HCT116 (cell line): ENCODE results near the gene CLASP2. TPM values are rescaled to one million over a fixed set of nuclear protein-coding genes. Genes with fewer than 3 reads are reported as not detected.

Source experiments
- ATAC-seq: fragments of 200-7000 bp; cut with Tn5 transposase; 2 replicates; pipeline ENCODE4 v1.9.1; 2020; ENCODE audit warnings: mild to moderate bottlenecking, moderate library complexity
- BruUV-seq: library from RNA; stranded (reverse); fragments of 400-500 nt; replicated peaks from 2 replicates; lab custom pipeline; 2021; lab: Mats Ljungman, UMichigan
- CTCF ChIA-PET: fragments of 300-600 bp; sonication (Branson Sonifier 250); formaldehyde crosslinking; loops from one replicate; lab custom pipeline; 2021; ENCODE audit warnings: antibody characterized with exemption; lab: Charles Lee
- POLR2A ChIA-PET: fragments of 300-600, 350-600 bp; sonication (Branson Sonifier 250); formaldehyde crosslinking; loops from one replicate; lab custom pipeline; 2021; ENCODE audit warnings: antibody characterized with exemption; lab: Charles Lee
- RAD21 ChIA-PET, 2 experiments: fragments of 300-600 bp; sonication (Branson Sonifier 250); formaldehyde crosslinking; loops; one replicate each; lab custom pipeline; 2023; ENCODE audit warnings: low total read pairs in 2 of 2; ENCODE audit not compliant: uncharacterized antibody in 2 of 2, unreplicated experiment in 2 of 2, low non-redundant PET in 1 of 2; lab: Charles Lee
- DNase-seq: peaks from one replicate; pipeline ENCODE4 v3.0.0-alpha.2; 2010; ENCODE audit warnings: low read depth, low spot score
- H2AFZ ChIP-seq: fragments of 200-600 bp; shearing (Covaris generic), sonication (generic); 2 replicates; pipeline ENCODE4 v1.6.1; 2017; ENCODE audit warnings: low read depth, mixed run types, mixed read lengths, antibody characterized with exemption, low read length; ENCODE audit not compliant: poor library complexity, severe bottlenecking
- H3K27ac ChIP-seq: 2 replicates; pipeline ENCODE4 v1.5.1; 2012; ENCODE audit warnings: low read depth, low read length
- H3K27me3 ChIP-seq: fragments of 200-600 bp; sonication (generic); 2 replicates; pipeline ENCODE4 v1.6.1; 2016; ENCODE audit warnings: mixed run types, low read length, mixed read lengths; ENCODE audit not compliant: insufficient read depth
- H3K36me3 ChIP-seq, 2 experiments: fragments of 200-500 bp in 1 of 2; fragments of 200-600 bp in 1 of 2; sonication (Bioruptor generic) in 1 of 2; sonication (generic) in 1 of 2; 2 replicates each; pipeline versions ENCODE4 v1.5.1 to v1.6.1; 2014 to 2016; ENCODE audit warnings: low read length in 2 of 2, inconsistent platforms in 1 of 2, mixed read lengths in 1 of 2, mixed run types in 1 of 2; ENCODE audit not compliant: insufficient read depth in 2 of 2, control insufficient read depth in 1 of 2
- H3K4me1 ChIP-seq, 2 experiments: fragments of 200-600 bp in 1 of 2; sonication (generic) in 1 of 2; 2 replicates each; pipeline versions ENCODE4 v1.5.1 to v1.6.1; 2012 to 2017; ENCODE audit warnings: low read length in 2 of 2, inconsistent platforms in 1 of 2, mild to moderate bottlenecking in 1 of 2, mixed read lengths in 1 of 2, mixed run types in 1 of 2, moderate library complexity in 1 of 2; ENCODE audit not compliant: insufficient read depth in 2 of 2, control insufficient read depth in 1 of 2
- H3K4me2 ChIP-seq: fragments of 200-600 bp; sonication (generic); 2 replicates; pipeline ENCODE4 v1.6.1; 2017; ENCODE audit warnings: mixed run types, low read length, mixed read lengths
- H3K4me3 ChIP-seq, 2 experiments: fragments of 200-600 bp in 1 of 2; sonication (generic) in 1 of 2; replicated peaks in 1 of 2; 2 replicates each; pipeline ENCODE4 v1.5.1; 2011 to 2016; ENCODE audit warnings: low read length in 2 of 2, control low read depth in 1 of 2, low read depth in 1 of 2, mild to moderate bottlenecking in 1 of 2, mixed read lengths in 1 of 2, mixed run types in 1 of 2
- H3K79me2 ChIP-seq: fragments of 200-600 bp; sonication (generic); 2 replicates; pipeline ENCODE4 v1.6.1; 2017; ENCODE audit warnings: mild to moderate bottlenecking, mixed run types, low read length, moderate library complexity, mixed read lengths; ENCODE audit not compliant: insufficient read depth
- H3K9ac ChIP-seq: fragments of 200-600 bp; sonication (generic); 2 replicates; pipeline ENCODE4 v1.6.1; 2016; ENCODE audit warnings: low read length, mixed read lengths
- H3K9me2 ChIP-seq: fragments of 200-600 bp; sonication (generic), shearing (Covaris generic); 2 replicates; pipeline ENCODE4 v1.6.1; 2017; ENCODE audit warnings: mixed run types, mild to moderate bottlenecking, moderate library complexity; ENCODE audit not compliant: insufficient read depth
- H3K9me3 ChIP-seq, 2 experiments: fragments of 200-500 bp in 1 of 2; fragments of 200-600 bp in 1 of 2; sonication (Bioruptor generic) in 1 of 2; sonication (generic) in 1 of 2; 2 replicates each; pipeline ENCODE4 v1.6.1; 2014 to 2017; ENCODE audit warnings: low read length in 2 of 2, mixed read lengths in 2 of 2, inconsistent platforms in 1 of 2, low read depth in 1 of 2, mild to moderate bottlenecking in 1 of 2, mixed run types in 1 of 2, moderate library complexity in 1 of 2; ENCODE audit not compliant: control insufficient read depth in 1 of 2, insufficient read depth in 1 of 2
- H4K20me1 ChIP-seq: fragments of 200-600 bp; sonication (generic), shearing (Covaris generic); 2 replicates; pipeline ENCODE4 v1.6.1; 2017; ENCODE audit warnings: mixed run types, mild to moderate bottlenecking, moderate library complexity; ENCODE audit not compliant: insufficient read depth
- ATF3 ChIP-seq: IDR thresholded peaks from 2 replicates; pipeline ENCODE4 v1.6.1; 2012
- CBX3 ChIP-seq: IDR thresholded peaks from 2 replicates; pipeline ENCODE4 v1.6.1; 2012; ENCODE audit warnings: low read depth
- CEBPB ChIP-seq: IDR thresholded peaks from 2 replicates; pipeline ENCODE4 v1.6.1; 2012; ENCODE audit warnings: low read depth
- CTCF ChIP-seq, 3 experiments: fragments of 200-600 bp in 1 of 3; sonication (generic) in 1 of 3; IDR thresholded peaks in 2 of 3; conservative IDR thresholded peaks in 1 of 3; 2 replicates each; pipeline ENCODE4 v1.5.1; 2012 to 2017; ENCODE audit warnings: low read depth in 2 of 3, low read length in 2 of 3, antibody characterized with exemption in 1 of 3, borderline replicate concordance in 1 of 3, control low read depth in 1 of 3, mild to moderate bottlenecking in 1 of 3, mixed read lengths in 1 of 3, mixed run types in 1 of 3, moderate library complexity in 1 of 3; ENCODE audit not compliant: insufficient read depth in 1 of 3
- EZH2 ChIP-seq: fragments of 200-600 bp; sonication (generic); IDR thresholded peaks from 2 replicates; pipeline ENCODE4 v1.6.1; 2017; ENCODE audit warnings: antibody characterized with exemption, mixed run types
- EZH2phosphoT487 ChIP-seq: fragments of 200-600 bp; IDR thresholded peaks from 2 replicates; pipeline ENCODE4 v1.6.1; 2018; ENCODE audit warnings: antibody characterized with exemption, borderline replicate concordance
- FOSL1 ChIP-seq: IDR thresholded peaks from 2 replicates; pipeline ENCODE4 v1.6.1; 2012; ENCODE audit warnings: low read depth
- JUND ChIP-seq: IDR thresholded peaks from 2 replicates; pipeline ENCODE4 v1.6.1; 2012
- POLR2AphosphoS5 ChIP-seq: IDR thresholded peaks from 2 replicates; pipeline ENCODE4 v1.6.1; 2011; ENCODE audit warnings: mild to moderate bottlenecking, low read depth, low read length, moderate library complexity
- RAD21 ChIP-seq: IDR thresholded peaks from 2 replicates; pipeline ENCODE4 v1.6.1; 2012; ENCODE audit warnings: low read depth, mild to moderate bottlenecking
- SIN3A ChIP-seq: IDR thresholded peaks from 2 replicates; pipeline ENCODE4 v1.6.1; 2012; ENCODE audit warnings: low read depth
- SP1 ChIP-seq: IDR thresholded peaks from 2 replicates; pipeline ENCODE4 v1.6.1; 2012; ENCODE audit warnings: low read depth
- SRF ChIP-seq: IDR thresholded peaks from 2 replicates; pipeline ENCODE4 v1.6.1; 2012; ENCODE audit warnings: low read depth
- TCF7L2 ChIP-seq: IDR thresholded peaks from 2 replicates; pipeline ENCODE4 v1.7.0; 2011; ENCODE audit warnings: borderline replicate concordance, inconsistent platforms; ENCODE audit not compliant: insufficient read depth, insufficient read length; ENCODE audit errors: extremely low read depth
- YY1 ChIP-seq: IDR thresholded peaks from 2 replicates; pipeline ENCODE4 v1.6.1; 2011; ENCODE audit warnings: low read length, low read depth, moderate library complexity, mild to moderate bottlenecking; ENCODE audit not compliant: insufficient replicate concordance; ENCODE audit errors: extremely low read depth
- ZFX ChIP-seq: fragments of 450-650 bp; IDR thresholded peaks from 2 replicates; pipeline ENCODE4 v1.6.1; 2017
- ZNF274 ChIP-seq: fragments of 200-500 bp; sonication (Bioruptor generic); IDR thresholded peaks from 2 replicates; pipeline ENCODE4 v1.6.1; 2014; ENCODE audit warnings: mild to moderate bottlenecking, low read depth, low read length, inconsistent platforms
- intact Hi-C: fragments of 100-400 bp; cut with micrococcal nuclease; formaldehyde crosslinking; loops from 2 replicates; pipeline ENCODE4 v1.10.0; 2022
- total RNA-seq: library from RNA; stranded (reverse); gene quantifications from one replicate; pipeline ENCODE4 v1.2.1, GENCODE V29; 2021; ENCODE audit not compliant: unreplicated experiment
- TF ChIP-seq, protein P1 (sequence below): IDR thresholded peaks from 2 replicates; pipeline ENCODE4 v1.6.1; 2012; ENCODE audit warnings: low read depth

The CLASP2 gene
- total RNA-seq, 1 experiment from 2014 or later: 36.3 TPM

DNA sequence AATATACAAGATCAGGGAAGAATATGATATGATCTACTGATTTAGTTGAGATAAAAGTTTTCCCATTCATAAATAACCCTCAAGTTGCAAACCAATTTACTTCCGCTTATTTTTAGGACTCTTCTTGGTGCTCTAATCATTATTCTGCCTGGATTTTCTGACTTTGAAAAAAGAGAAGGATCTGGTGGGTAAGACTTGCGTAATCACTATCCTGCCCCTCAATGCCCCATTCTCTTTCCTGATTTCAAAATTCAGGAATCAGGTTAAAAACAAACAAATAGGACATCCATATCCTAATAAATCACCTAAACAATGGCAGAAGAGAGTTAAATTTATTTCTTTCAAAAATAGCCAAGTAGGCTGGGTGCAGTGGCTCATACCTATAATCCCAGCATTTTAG, 127.5 kb downstream of the CLASP2 start:
- H3K36me3 ChIP-seq: peaks cover 0 to 5% of the 10 kb centered on the region in 2 experiments; a peak in 2 of 4 replicates
- RAD21 ChIA-PET: no interaction called here

More for the DNA sequence above, 127.5 kb downstream of the CLASP2 start:
- Histone ChIP-seq H3K4me3 (no peak overlapping the region), H3K79me2 (no peaks in the 10 kb centered on the region), H3K9ac (no peak overlapping the region), H3K4me2 (no peak overlapping the region), H4K20me1 (no peaks in the 10 kb centered on the region), H2AFZ (no peak overlapping the region), H3K9me3 (no peaks in the 10 kb centered on the region), H3K9me2 (no peaks in the 10 kb centered on the region), H3K27me3 (no peaks in the 10 kb centered on the region), H3K27ac (no peak overlapping the region), H3K4me1 (no peaks in the 10 kb centered on the region)
- POLR2A ChIA-PET: no interaction called here
- CTCF ChIA-PET: no interaction called here
- ATAC-seq (no peak), DNase-seq (no peak)
- TF ChIP-seq ZNF274: no peak
- no peak for TF ChIP-seq CTCF (IDR thresholded peaks at IDR 0.05 in 2 of 3, conservative IDR thresholded peaks at IDR 0.05 in 1 of 3; ENCODE audit: borderline replicate concordance in 1 of 3, insufficient read depth in 1 of 3, low read depth in 2 of 3, low read length in 2 of 3)
- no peak for TF ChIP-seq SRF
- TF ChIP-seq CBX3: no peak
- TF ChIP-seq SP1: no peak
- no peak for TF ChIP-seq POLR2AphosphoS5
- no peak for TF ChIP-seq TCF7L2
- TF ChIP-seq, protein P1, sequence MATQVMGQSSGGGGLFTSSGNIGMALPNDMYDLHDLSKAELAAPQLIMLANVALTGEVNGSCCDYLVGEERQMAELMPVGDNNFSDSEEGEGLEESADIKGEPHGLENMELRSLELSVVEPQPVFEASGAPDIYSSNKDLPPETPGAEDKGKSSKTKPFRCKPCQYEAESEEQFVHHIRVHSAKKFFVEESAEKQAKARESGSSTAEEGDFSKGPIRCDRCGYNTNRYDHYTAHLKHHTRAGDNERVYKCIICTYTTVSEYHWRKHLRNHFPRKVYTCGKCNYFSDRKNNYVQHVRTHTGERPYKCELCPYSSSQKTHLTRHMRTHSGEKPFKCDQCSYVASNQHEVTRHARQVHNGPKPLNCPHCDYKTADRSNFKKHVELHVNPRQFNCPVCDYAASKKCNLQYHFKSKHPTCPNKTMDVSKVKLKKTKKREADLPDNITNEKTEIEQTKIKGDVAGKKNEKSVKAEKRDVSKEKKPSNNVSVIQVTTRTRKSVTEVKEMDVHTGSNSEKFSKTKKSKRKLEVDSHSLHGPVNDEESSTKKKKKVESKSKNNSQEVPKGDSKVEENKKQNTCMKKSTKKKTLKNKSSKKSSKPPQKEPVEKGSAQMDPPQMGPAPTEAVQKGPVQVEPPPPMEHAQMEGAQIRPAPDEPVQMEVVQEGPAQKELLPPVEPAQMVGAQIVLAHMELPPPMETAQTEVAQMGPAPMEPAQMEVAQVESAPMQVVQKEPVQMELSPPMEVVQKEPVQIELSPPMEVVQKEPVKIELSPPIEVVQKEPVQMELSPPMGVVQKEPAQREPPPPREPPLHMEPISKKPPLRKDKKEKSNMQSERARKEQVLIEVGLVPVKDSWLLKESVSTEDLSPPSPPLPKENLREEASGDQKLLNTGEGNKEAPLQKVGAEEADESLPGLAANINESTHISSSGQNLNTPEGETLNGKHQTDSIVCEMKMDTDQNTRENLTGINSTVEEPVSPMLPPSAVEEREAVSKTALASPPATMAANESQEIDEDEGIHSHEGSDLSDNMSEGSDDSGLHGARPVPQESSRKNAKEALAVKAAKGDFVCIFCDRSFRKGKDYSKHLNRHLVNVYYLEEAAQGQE: no peak
- no peak for TF ChIP-seq CEBPB
- TF ChIP-seq ZFX: no peak
- TF ChIP-seq EZH2phosphoT487: no peak
- TF ChIP-seq FOSL1: no peak
- TF ChIP-seq ATF3: no peak
- TF ChIP-seq RAD21: no peak
- TF ChIP-seq JUND: no peak
- no peak for TF ChIP-seq SIN3A
- TF ChIP-seq YY1: no peak
- TF ChIP-seq EZH2: no peak
- intact Hi-C loops: no loop called here
- BruUV-seq: no TSS peak
